T1000 (cell line): Measurements from ENCODE around the gene NSFL1C.
A peak's percentile ranks its signal among the peaks of the same experiment; 100 is the strongest.
"Not testable (repeated sequence)": the region's sequence is repeated elsewhere in the genome, so short reads cannot be mapped to it uniquely, and the experiment has no call there.

ENCODE experiments used
- DNase-seq: peaks from one replicate; lab custom pipeline; 2025; ENCODE audit warnings: mixed read lengths; lab: John Stamatoyannopoulos, UW

The NSFL1C gene

DNA sequence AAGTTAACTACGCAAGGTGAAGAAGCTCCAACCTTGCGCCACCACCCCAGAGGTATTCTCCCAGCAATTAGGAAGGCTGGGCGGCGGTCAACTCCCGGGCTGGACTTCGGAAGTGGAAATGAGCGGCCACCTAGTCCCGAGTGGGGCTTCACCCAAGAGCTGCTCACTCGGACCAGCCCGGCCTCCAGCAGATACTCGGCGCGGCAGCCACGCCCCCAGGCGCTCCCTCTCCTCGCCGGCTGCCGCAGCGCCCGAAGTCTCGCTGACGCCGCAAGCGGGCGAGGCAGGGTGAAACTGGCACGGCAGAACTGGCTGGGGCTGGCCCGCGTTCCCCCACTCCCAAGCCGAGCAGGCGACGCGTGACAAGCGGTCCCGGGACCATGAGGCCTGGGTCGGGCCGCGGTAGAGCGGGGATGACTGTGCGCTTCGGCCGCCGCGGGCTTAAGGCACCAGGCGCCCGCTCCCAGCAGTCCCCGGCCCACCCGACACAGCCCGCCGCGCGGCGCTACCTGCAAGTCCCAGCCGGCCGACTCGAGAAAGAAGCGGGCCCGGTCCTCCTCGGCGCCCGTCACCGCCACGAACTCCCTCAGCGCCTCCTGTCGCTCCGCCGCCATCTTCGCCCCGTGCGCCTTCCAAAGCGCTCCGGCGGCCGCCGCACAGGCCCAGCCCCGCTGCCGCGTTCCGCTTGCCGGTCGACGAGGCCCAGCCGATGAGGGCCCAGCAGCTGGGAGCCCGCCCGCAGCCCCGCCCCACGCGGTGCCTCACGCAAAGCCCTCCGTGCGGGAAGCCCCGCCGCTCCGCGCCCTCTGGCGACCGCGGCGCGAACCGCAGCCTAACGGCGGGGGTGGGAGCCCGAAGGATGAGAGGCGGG is at the start of gene NSFL1C:
NSFL1C (minus strand) TSS at position 639 of the 871 bp plus-strand sequence; CDS start at position 614, 25 bp downstream.
- peak; percentile 91 for DNase-seq

DNA sequence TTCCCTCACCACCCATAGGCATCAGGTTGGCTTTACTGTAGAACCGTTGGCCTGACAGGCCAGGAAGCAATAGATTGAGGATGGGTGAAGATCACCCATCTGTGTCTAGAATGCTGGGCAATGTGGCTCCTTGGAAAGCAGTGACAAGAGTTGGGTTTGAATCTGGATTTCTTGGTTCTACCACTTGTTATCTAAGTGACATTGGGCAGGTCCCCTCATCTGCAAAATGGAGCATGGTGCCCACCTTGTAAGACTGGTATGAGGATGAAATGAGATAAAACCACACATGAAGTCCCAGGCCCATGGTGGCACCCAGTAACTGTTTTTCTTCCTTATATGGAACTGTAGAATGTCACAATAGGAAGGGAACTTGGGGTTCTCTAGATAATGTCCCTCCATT is 47.2 kb upstream of the NSFL1C start:
- DNase-seq, result no peak

DNA sequence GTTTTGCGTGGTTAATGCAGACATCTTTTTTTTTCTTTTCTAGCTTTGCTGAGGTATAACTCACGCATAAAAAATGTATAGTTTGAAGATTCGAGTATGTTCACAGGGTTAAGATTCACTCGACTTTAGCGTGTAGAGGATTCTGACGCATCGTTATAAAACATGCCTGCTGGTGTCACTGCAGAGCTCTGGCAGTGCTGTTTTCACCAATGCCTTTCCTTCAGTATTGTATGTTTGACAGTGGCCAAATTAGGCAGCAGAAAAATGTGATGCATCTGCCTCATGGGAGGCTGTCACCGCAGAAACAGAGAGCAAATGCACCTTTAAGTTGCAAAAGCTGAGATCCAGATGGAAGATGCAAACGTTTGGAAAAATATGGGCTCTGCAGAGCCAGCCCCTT is 42.6 kb upstream of the NSFL1C start:
- no peak for DNase-seq

DNA sequence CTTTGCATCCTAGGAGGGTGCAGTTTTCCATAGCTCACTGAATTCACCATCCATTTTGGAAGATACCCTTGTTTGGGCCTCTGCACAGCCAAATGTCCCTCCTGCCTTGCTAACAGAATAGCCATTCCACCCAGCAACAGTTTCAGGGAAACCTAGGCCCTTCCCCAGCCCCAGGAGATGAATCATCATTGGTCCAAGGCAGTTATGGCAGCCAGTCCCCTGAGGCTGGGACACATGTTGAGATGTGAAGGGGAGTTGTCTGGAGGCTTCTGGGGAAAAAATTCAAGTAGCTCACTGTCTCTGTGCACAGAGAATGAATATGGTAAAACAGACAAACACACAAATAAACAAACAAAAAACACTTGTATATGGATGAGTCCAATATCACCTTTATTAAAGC is 41.9 kb upstream of the NSFL1C start:
- DNase-seq, result no peak

DNA sequence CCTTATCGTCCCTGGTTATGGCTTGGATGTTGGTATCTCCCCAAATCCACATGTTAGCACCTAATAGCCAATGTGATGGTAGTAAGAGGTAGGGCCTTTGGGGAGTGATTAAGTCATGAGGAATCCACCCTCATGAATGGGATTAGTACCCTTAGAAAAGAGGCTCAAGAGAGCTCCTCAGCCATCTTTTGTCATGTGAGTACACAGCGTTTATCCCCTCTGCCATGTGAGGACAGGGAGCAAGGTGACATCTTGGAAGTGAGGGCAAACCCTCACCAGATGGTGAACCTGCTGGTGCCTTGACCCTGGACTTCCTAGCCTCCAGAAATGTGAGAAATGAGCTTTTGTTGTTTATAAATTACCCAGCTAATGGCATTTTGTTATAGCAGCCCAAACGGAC is 40.6 kb upstream of the NSFL1C start:
- no peak for DNase-seq

DNA sequence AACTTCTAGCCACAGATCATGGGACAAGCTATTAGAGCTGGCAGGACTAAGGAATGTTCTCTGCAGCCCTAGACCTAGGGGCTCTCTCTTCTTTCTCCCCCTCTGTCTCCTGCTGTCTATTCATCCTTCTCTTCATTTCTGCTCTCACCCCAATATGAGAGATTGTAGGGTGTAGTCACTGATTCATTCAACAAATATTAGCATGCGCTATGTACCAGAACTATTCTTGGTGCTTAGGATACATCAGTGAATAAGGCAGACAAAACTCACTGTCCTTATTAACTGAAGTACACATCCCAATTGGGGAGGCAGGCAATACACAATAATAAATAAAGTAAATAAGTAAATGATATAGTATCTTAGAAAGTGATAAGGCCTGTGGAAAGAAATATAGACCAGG is 39.2 kb upstream of the NSFL1C start:
- DNase-seq, result no peak

DNA sequence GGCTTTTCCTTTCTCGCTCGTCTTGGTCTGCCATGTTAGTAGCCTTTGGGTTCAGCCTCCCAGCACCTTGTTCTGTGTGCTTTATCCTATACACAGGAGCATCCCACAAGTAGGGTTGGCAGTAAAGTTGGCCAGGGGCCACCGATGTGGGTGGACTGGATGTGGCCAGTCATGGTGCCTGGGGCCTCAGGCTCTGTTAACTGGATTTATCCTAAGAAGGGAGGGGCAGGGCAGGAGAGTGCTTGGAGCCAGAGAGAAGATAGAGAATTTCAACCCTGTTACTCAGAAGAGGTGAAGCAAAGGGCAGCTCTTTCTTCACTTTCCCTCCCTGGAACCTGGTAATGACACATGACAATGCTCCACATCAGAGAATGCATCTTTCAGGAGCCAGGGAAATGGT is 38.7 kb upstream of the NSFL1C start:
- no peak for DNase-seq

DNA sequence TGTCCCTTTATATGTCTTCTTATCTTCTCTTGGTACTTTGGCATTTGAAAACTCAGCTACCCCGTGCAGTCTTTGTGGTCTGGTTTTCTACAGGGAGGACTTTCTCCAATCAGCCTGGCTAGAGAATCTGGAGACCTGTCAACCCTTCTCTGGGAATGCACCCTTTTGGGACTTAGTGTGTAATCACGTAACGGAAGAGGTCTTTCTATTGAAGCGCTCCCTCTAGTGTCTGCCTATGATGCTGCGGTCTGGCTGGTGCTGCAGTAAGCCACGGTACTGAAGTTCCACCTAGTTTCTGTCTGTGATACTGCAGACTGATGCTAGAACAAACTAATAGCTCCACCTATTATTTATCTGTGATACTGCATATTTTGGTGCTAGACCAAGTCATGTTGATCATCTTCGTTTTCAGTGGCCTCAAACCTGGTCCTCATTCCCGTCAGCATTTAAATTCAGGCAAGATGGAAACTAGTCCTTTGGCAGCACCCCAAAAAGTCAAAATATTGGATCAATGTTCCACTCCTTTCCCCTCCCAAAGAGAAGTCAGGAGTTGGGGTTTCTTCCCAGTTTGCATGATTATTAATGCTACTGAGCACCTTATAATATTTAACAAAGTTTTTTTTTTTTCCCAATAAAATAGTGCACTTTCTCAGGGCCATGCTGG is 37.0 kb upstream of the NSFL1C start:
- DNase-seq, result peak; percentile 55

DNA sequence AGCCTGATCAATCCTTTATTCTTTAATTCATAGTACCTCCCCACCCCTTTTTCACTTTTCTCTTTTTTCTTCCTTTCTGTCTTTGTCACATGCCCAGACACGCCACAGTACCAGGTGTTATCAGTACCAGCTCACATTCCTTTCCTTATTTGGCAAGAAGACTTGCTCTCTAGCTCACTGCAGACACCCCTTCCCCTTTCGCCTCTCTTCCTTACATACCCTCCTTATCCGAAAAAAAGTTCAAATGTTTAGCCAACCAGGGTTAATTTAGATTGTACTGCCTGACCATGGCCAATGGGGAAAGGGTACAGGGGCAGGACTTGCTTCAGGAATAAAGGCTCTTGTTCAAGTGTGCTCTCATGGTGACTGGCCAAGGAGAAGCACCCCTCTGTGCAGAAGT is 33.8 kb upstream of the NSFL1C start:
- DNase-seq, result no peak

DNA sequence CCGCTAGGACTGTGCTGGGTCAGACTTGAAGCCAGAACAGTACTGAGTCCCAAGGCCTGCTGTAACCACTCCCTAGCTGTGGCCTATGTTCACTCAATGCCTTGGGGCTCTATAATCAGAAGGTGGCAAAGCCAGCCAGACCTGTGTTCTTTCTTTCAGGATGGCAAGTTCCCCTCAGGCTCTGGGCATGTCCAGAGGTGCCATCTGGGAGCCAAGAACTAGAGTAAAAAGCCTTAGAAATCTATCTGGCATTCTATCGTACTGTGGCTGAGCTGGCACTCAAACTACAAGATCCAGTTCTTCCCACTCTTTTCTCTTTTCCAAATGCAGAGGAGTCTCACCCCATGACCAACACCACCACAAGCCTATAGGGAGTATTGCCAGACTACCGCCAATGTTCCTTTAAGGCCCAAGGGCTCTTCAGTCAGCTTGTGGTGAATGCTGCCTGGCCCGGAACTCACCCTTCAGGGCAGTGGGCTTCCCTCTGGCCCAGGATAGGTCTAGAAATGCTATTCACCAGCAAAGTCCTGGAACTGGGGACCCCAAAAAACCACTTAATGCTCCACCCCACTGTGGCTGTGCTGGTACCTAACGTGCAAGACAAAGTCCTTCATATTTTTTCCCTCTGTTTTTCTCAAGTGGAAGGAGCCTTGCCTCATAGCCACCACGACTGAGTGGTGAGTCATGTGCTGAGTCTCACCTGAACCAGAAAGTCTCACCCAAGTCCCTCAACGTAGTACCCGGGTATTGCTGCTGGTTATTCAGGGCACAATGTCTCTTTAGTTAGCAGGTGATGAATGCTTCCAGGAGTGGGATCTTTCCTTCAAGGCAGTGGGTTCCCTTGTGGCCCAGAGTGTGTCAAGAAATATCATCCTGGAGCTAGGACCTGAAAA is 33.1 kb upstream of the NSFL1C start:
- no peak for DNase-seq

DNA sequence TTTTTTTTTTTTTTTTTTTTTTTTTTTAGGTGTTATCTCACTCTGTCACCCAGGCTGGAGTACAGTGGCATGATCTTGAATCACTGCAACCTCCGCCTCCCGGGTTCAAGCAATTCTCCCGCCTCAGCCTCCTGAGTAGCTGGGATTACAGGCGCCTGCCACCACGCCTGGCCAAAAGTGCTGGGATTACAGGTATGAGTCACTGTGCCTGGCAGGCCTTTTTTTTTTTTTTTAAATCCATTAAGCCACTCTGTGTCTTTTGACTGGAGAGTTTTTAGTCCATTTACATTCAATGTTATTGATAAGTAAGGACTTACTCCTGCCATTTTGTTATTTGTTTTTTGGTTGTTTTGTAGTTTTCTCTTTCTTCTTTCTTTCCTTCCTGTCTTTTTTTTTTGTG is 30.7 kb upstream of the NSFL1C start:
- DNase-seq, result not testable (repeated sequence)

DNA sequence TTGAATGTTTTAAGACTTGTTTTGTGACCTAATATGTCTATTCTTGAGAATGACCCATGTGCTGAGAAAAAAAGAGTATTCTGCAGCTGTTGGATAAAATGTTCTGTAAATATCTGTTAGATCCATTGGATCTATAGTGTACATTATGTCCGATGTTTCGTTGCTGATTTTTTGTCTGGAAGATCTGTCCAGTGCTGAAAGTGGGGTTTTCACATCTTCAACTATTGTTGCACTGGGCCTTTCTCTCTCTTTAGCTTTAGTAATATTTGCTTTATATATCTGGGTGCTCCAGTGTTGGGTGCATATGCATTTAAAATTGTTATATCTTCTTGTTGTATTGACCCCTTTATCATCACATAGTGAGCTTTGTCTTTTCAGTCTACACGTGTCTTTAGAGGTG is 30.3 kb upstream of the NSFL1C start:
- DNase-seq, result no peak

DNA sequence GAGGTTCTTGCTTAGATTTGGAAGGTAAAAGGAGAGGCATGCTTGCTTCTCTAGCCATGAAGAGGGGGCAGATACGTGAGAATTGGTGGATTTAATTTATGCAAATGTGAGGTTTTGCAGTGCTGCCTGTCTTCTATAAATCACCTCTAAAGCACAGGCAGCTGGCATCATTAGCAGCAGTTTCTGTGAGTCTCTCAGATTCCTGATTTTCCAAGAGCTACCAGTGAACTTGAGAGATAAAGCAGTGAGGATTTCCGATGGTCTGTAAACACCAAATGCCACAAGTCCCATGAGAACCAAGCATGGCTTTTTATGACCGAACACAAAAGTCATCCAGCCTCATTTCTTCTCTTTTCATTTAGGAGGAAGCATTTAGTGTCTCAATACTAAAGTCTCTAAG is 27.8 kb upstream of the NSFL1C start:
- no peak for DNase-seq

DNA sequence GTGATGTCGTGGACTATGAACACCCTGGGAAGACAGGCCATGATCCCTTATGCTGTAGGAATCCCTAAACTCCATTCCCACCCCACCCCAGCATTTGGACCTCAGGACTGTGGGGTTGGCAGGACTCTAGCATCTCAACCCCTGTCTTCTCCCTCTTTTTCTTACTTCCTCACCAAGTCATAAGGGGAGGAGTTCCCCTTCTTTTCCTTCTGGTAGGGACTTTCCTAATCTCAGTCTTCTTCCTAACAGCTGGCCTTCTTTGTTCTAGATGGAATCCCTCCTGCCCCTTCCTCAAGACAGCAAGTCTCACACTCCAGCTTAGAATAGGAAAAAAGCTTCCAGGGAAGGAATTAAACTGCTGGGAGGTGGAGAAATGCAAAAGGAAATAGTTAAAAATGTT is 26.9 kb upstream of the NSFL1C start:
- no peak for DNase-seq

DNA sequence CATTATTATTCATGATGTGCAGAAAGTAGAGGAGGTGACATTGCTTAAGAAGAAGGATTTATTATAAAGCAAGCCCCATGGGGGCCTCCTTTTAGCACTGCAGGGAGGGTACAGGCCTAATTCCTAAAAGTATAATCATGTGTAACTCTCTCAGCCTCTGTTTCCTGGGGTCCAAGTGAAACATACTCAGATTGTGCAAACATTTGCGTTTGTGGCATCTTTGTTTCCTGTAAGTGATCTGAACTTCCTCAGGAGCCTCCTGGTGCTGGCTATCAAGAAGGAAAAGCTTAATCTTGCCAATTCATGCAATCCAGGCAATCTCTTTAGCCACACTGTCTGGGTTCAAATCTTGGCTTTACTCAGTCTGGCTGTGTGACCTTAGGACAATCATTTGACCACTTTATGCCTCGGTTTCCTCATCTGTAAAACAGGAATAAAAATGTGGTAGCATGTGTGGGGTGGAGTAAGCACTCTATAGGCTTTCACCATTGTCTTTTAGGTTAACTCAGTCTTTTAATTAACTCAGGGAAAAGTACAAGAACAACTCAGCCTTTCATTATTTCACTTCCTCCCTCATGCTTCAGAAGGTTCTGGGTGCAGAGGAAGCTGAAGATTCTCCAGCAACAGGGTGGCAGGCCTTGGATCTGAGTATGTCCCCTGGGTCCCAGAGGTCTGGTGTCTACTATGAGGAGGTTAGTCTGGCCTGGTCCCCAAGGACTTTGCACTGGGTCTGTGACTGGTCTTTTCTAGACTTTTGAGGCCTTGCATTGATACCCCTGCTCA is 25.4 kb upstream of the NSFL1C start:
- no peak for DNase-seq

DNA sequence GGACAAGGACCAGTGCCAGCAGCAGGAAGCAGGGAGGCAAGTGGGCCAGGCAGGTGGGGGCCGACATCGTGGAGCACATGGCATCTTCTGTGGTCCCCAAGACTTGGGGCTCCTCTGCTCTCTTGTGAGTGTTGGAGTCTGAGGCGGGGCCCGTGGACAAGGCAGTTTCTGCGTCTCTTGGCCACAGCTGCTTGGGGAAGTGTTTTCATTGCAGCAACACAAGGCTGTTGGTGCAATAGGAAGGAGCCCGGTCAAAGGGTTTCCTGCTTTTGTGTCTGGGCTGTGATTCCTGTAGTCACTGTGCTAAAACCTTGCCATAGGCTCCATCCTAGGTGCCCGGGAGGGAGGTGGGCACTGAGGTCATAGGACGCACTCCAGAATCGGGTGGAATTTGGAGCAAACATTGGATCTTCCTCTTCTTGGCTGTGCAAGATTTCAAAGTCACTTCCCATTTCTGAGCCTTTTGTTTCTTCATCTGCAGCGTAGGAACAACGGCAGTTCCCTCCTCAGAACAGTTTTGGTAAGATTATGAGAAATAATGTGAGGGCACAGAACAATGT is 24.7 kb upstream of the NSFL1C start, which contains the start of gene SIRPB2:
SIRPB2 (minus strand) TSS at position 140 of the 560 bp plus-strand sequence; CDS start at position 79, 61 bp downstream.
- DNase-seq, result no peak

DNA sequence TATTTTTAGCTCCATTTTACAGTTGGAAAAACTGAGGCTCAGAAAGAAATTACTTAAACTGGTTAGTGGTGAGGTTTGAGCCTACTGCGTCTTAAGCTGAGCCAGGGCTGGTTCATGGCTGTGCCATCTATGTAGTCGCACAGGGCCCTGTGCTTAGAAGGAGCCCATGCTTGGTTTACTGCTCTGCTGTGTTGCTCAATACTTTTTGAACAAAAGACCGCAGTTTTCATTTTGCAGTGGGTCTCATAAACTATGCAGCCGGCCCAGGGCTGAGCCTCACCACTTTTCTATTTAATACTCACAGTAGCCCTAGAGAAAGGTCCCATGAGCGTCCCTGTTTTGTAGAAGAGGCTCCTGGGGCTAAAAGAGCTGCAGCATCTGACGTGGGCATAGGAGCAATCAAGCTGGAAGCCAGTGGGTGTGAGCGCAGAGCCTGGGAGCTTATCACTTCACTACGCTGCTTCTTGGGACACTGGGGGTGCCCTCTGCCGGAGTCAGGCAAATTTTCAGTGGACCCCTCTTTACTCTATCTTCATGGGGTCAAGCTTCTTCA is 24.1 kb upstream of the NSFL1C start:
- no peak for DNase-seq

DNA sequence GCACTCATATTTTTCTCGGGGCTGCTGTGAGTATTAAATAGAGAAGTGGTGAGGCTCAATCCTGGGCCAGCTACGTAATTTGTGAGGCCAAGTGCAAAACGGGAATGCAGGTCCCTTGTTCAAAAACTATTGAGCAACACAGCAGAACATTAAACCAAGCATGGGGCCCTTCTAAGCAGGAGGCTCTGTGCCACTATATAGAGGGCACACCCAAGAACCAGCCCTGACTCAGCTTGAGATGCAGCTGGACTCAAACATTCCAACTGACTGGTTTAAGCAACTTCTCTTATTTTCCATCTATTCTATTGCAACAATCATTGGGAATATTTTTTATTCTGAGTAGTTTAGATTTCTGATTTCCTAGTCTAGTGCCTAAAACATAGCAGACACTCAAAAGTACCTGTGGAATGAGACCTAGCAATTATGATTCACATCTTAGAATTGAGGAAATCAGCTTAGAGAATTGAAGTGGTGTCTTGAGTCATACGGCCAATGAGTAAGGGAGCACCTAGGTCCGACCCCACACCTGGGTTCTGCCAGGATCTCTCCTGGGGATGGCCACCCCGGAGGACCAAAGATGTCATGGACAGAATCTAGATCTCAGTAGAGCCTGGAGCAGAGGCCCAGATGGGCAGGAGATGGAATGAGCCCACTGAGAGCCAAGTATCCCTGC is 23.3 kb upstream of the NSFL1C start:
- DNase-seq, result no peak

DNA sequence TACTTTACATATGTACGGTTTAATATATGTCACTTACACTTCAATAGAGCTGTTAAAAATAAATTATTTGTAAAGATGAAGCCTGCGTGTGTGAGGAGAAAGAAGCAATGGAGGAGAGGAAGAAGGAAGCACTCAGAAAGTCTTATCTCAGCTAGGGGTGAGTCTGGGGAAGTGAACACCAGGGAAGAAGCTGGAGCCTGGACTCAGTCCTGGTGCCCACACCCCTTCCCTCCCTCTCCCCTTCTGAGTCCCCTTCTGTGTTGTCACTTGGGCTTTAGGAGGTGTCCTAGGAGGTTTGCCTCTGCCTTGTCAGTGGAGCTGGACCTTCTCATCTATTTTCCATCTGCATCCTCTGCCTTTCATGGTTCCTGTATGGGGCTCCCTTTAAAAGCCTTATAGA is 22.7 kb upstream of the NSFL1C start:
- DNase-seq, result no peak

DNA sequence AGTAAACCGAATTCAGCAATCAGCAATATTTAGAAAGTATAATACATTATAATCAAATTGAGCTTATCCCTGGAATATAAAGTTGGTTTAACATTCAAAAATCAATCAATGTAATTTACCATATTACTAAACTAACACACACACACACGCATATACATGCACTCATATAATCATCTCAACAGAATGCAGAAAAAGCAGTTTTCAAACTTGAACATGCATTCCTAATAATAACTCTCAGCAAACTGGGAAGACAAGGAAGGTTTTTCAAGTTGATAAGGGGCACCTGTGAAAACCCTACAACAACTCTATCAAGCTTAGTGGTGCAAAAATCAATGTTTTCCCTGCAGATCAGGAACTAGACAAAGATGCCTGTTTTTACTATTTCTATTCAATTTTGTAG is 19.9 kb upstream of the NSFL1C start:
- DNase-seq, result no peak
